Coronary artery (tissue), 2 donors: ENCODE measurements around the gene ZNF443.
"Not testable (repeated sequence)": the region's sequence is repeated elsewhere in the genome, so short reads cannot be mapped to it uniquely, and the experiment has no call there.

Experiments
- DNase-seq: peaks from one replicate; pipeline ENCODE4 v3.0.0-alpha.2; 2017; ENCODE audit warnings: low spot score
- H3K27ac ChIP-seq, 2 donors: fragments of 200-600 bp; sonication (generic); one replicate each; pipeline ENCODE4 v1.5.1; 2016 to 2019
- H3K4me3 ChIP-seq: fragments of 200-600 bp; sonication (generic); 2 replicates; pipeline ENCODE4 v1.5.1; 2016; ENCODE audit warnings: mild to moderate bottlenecking, moderate library complexity
- CTCF ChIP-seq: fragments of 200-600 bp; sonication (generic); IDR thresholded peaks from one replicate; pipeline ENCODE4 v1.5.1; 2019; ENCODE audit warnings: antibody characterized with exemption

The ZNF443 gene

GRCh38 chr19:12440541-12441316 is at the start of gene ZNF443:
TSS of gene ZNF443 (minus strand) at chr19:12441021. CDS start at chr19:12440914, 107 bp downstream.
- H3K27ac ChIP-seq: peak within 1 kb of the TSS; percentile 25 to 85
- H3K4me3 ChIP-seq: peak within 1 kb of the TSS; percentile 81
- no peak for TF ChIP-seq CTCF
- DNase-seq: peak; percentile 99

GRCh38 chr19:12486265-12486783 is 45.5 kb upstream of the ZNF443 start:
- H3K27ac ChIP-seq, H3K4me3 ChIP-seq, DNase-seq: not testable (repeated sequence)

- no peak for TF ChIP-seq CTCF
- no peak overlapping the region for H3K4me3 ChIP-seq
- no peak overlapping the region for H3K27ac ChIP-seq
- no peak for DNase-seq
These were observed 44.8 kb upstream of the ZNF443 start for GRCh38 chr19:12485571-12485970.

GRCh38 chr19:12485052-12485416 is 44.2 kb upstream of the ZNF443 start:
- Histone ChIP-seq H3K27ac (peak overlapping the region; percentile 86 to 89), H3K4me3 (peak overlapping the region; percentile 90)
- DNase-seq: no peak
- no peak for TF ChIP-seq CTCF

GRCh38 chr19:12484371-12485051 is 43.7 kb upstream of the ZNF443 start, which contains the start of gene ZNF709:
TSS of gene ZNF709 (minus strand) at chr19:12484816. CDS start at chr19:12484657, 159 bp downstream.
- peak within 1 kb of the TSS; percentile 90 for H3K4me3 ChIP-seq
- TF ChIP-seq CTCF: no peak
- peak; percentile 89 for DNase-seq
- peak within 1 kb of the TSS; percentile 86 to 89 for H3K27ac ChIP-seq

- DNase-seq: no peak
- H3K27ac ChIP-seq: peak overlapping the region; percentile 86 to 89
- peak overlapping the region; percentile 90 for H3K4me3 ChIP-seq
- TF ChIP-seq CTCF: no peak
These were observed 43.2 kb upstream of the ZNF443 start for GRCh38 chr19:12484011-12484370.

GRCh38 chr19:12482509-12482886 is 41.7 kb upstream of the ZNF443 start:
- DNase-seq: no peak
- no peak for TF ChIP-seq CTCF
- Histone ChIP-seq H3K4me3 (no peak overlapping the region), H3K27ac (no peak overlapping the region)
